Mesendoderm (in vitro differentiated cells): ENCODE results near the gene CHST11.

Source experiments
- DNase-seq: peaks from one replicate; pipeline ENCODE4 v3.0.0; 2013
- H2AK5ac ChIP-seq: 2 replicates; pipeline ENCODE4 v1.6.1; 2013; ENCODE audit warnings: low read length, inconsistent platforms
- H2BK120ac ChIP-seq: 2 replicates; pipeline ENCODE4 v1.6.1; 2013; ENCODE audit warnings: low read depth, mild to moderate bottlenecking, low read length, moderate library complexity, mixed read lengths
- H2BK15ac ChIP-seq: replicated peaks from 2 replicates; pipeline ENCODE4 v1.6.1; 2013; ENCODE audit warnings: low read depth, mild to moderate bottlenecking, moderate library complexity
- H2BK5ac ChIP-seq: 2 replicates; pipeline ENCODE4 v1.6.1; 2013; ENCODE audit warnings: low read length, inconsistent platforms
- H3K18ac ChIP-seq: 2 replicates; pipeline ENCODE4 v1.6.1; 2013; ENCODE audit warnings: mild to moderate bottlenecking, low read length, mixed read lengths
- H3K23ac ChIP-seq: one replicate; pipeline ENCODE4 v1.6.1; 2013; ENCODE audit warnings: low read length
- H3K27ac ChIP-seq: 2 replicates; pipeline ENCODE4 v1.5.1; 2013; ENCODE audit warnings: low read depth, mild to moderate bottlenecking, inconsistent platforms, low read length, moderate library complexity
- H3K27me3 ChIP-seq: 2 replicates; pipeline ENCODE4 v1.6.1; 2013; ENCODE audit warnings: low read length, control low read depth, mild to moderate bottlenecking, inconsistent platforms; ENCODE audit not compliant: insufficient read depth, poor library complexity
- H3K36me3 ChIP-seq: 2 replicates; pipeline ENCODE4 v1.6.1; 2013; ENCODE audit warnings: low read length, inconsistent platforms; ENCODE audit not compliant: control insufficient read depth, insufficient read depth
- H3K4ac ChIP-seq: one replicate; pipeline ENCODE4 v1.6.1; 2013; ENCODE audit warnings: low read depth, mild to moderate bottlenecking, low read length, moderate library complexity
- H3K4me1 ChIP-seq: 2 replicates; pipeline ENCODE4 v1.6.1; 2013; ENCODE audit warnings: low read depth, low read length, inconsistent platforms; ENCODE audit not compliant: control insufficient read depth
- H3K4me2 ChIP-seq: 2 replicates; pipeline ENCODE4 v1.6.1; 2013; ENCODE audit warnings: low read length
- H3K4me3 ChIP-seq: 2 replicates; pipeline ENCODE4 v1.5.1; 2013; ENCODE audit warnings: mild to moderate bottlenecking, low read length
- H3K56ac ChIP-seq: one replicate; pipeline ENCODE4 v1.6.1; 2013; ENCODE audit warnings: low read length
- H3K79me1 ChIP-seq: 2 replicates; pipeline ENCODE4 v1.6.1; 2013; ENCODE audit warnings: low read length, inconsistent platforms
- H3K79me2 ChIP-seq: 2 replicates; pipeline ENCODE4 v1.6.1; 2013; ENCODE audit warnings: mild to moderate bottlenecking, low read length; ENCODE audit not compliant: control insufficient read depth, insufficient read depth
- H3K9ac ChIP-seq: 2 replicates; pipeline ENCODE4 v1.6.1; 2013; ENCODE audit warnings: low read length, inconsistent platforms
- H4K5ac ChIP-seq: one replicate; pipeline ENCODE4 v1.6.1; 2013; ENCODE audit warnings: low read length
- H4K8ac ChIP-seq: one replicate; pipeline ENCODE4 v1.6.1; 2013; ENCODE audit warnings: low read depth, mild to moderate bottlenecking, control low read depth, low read length, moderate library complexity
- WGBS: extraction: QIAGEN DNeasy Blood & Tissue Kit; methylation state at CpG from one replicate; pipeline ENCODE4 v1.1.7; 2013; ENCODE audit warnings: low lambda C conversion rate, missing lambda C conversion rate; ENCODE audit not compliant: insufficient coverage; ENCODE audit errors: extremely low coverage; 5-methylcytosine and 5-hydroxymethylcytosine counted together

The CHST11 gene

GRCh38 chr12:104508752-104509446, 52.2 kb downstream of the CHST11 start:
- H3K4ac ChIP-seq = no peak overlapping the region
- H3K9ac ChIP-seq = no peak overlapping the region
- no peak overlapping the region for H2AK5ac ChIP-seq
- H3K4me2 ChIP-seq = no peak overlapping the region
- no CpG with 5 or more reads among the region's 2 CpGs for WGBS
- H3K27me3 ChIP-seq = no peaks in the 10 kb centered on the region
- H3K79me1 ChIP-seq = no peaks in the 10 kb centered on the region
- H3K23ac ChIP-seq = no peak overlapping the region
- H3K27ac ChIP-seq = no peak overlapping the region
- H2BK120ac ChIP-seq = no peak overlapping the region
- no peak overlapping the region for H4K8ac ChIP-seq
- no peak overlapping the region for H3K4me3 ChIP-seq
- H2BK15ac ChIP-seq = no peak overlapping the region
- H3K36me3 ChIP-seq = no peaks in the 10 kb centered on the region
- DNase-seq = no peak
- H4K5ac ChIP-seq = no peak overlapping the region
- peaks cover 11% of the 10 kb centered on the region for H3K4me1 ChIP-seq
- H3K79me2 ChIP-seq = no peaks in the 10 kb centered on the region
- H2BK5ac ChIP-seq = no peak overlapping the region
- H3K56ac ChIP-seq = no peak overlapping the region
- H3K18ac ChIP-seq = no peak overlapping the region

DNA sequence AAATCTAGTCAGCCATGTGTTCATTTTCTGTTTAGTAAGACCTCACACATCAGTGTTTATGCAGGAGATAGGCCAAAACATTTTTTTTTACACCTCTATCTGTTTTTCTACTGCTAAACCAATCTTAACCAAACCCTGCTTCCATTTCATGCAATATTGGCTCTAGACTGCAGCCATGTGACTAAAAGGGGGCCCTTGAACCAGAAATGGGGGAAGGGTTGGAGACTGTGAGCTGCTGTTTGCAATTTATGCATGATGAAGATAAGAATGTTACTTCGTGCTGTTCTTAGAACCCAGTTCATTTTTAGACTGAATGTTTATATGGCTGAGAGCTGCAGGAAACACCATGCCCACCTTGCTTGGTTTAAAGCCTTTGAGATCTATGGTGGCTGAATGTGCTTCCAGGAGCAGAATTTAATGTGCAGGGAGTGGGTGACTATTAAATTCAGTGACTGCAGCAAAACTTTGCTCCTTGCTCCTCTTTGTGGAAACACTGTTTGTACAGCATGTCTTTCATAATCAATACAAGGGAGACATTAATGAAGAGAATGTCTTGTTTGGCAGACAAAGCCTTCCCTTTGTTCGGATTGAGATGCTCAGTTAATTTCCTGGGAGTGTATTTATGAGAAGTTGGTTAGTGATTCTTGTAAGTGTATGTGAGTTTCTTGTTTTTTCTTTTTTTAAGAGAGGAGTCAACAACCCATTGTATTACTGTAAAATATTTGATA, 53.6 kb downstream of the CHST11 start:
- Histone ChIP-seq H4K8ac (no peak overlapping the region), H3K27ac (no peak overlapping the region), H2BK15ac (no peak overlapping the region), H3K56ac (no peak overlapping the region), H4K5ac (no peak overlapping the region), H3K18ac (no peak overlapping the region), H2AK5ac (no peak overlapping the region), H3K4me3 (no peak overlapping the region), H3K4ac (no peak overlapping the region), H3K36me3 (no peaks in the 10 kb centered on the region), H3K4me1 (peaks cover 9% of the 10 kb centered on the region), H3K9ac (no peak overlapping the region), H3K79me2 (no peaks in the 10 kb centered on the region), H3K27me3 (no peaks in the 10 kb centered on the region), H3K23ac (no peak overlapping the region), H2BK5ac (no peak overlapping the region), H3K4me2 (no peak overlapping the region), H3K79me1 (no peaks in the 10 kb centered on the region), H2BK120ac (no peak overlapping the region)
- WGBS = no CpG with 5 or more reads among the region's 2 CpGs
- no peak for DNase-seq

DNA sequence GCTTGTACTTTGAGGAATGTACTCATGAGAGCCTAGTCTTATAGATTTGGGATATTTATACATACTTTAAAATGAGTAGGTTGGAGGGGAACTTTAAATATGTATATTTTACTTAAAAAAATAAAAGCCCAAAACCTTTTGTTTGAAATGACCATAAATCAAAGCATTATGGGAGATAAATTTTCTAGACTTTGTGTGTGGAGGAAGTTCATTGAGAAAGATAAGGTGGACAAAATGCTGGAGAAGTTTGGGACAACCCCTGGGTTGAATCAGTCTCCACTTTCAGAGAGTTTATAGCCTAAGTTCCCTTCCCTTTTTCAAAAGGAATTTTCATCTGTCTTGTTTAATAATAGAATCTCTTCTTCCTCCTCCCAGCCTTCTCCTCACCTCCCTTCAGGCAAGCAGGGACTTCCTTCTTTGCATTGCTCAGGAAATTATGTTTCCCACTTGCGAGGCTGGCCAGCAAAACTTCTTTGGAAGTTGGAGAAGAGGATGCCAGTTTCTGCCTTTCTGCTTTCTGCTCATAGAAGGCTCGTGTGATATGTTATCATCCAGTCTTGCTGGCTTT, 54.2 kb downstream of the CHST11 start:
- H3K27ac ChIP-seq = no peak overlapping the region
- H3K4ac ChIP-seq = no peak overlapping the region
- no peak overlapping the region for H3K9ac ChIP-seq
- no peaks in the 10 kb centered on the region for H3K79me1 ChIP-seq
- DNase-seq = no peak
- H4K5ac ChIP-seq = no peak overlapping the region
- H3K56ac ChIP-seq = no peak overlapping the region
- no peaks in the 10 kb centered on the region for H3K27me3 ChIP-seq
- H3K23ac ChIP-seq = no peak overlapping the region
- no peak overlapping the region for H3K4me3 ChIP-seq
- no peak overlapping the region for H2BK5ac ChIP-seq
- H3K36me3 ChIP-seq = no peaks in the 10 kb centered on the region
- H4K8ac ChIP-seq = no peak overlapping the region
- H3K4me1 ChIP-seq = peaks cover 9% of the 10 kb centered on the region
- WGBS = no CpG with 5 or more reads among the region's 2 CpGs
- no peak overlapping the region for H2BK120ac ChIP-seq
- no peak overlapping the region for H3K18ac ChIP-seq
- no peaks in the 10 kb centered on the region for H3K79me2 ChIP-seq
- H2BK15ac ChIP-seq = no peak overlapping the region
- H2AK5ac ChIP-seq = no peak overlapping the region
- no peak overlapping the region for H3K4me2 ChIP-seq

DNA sequence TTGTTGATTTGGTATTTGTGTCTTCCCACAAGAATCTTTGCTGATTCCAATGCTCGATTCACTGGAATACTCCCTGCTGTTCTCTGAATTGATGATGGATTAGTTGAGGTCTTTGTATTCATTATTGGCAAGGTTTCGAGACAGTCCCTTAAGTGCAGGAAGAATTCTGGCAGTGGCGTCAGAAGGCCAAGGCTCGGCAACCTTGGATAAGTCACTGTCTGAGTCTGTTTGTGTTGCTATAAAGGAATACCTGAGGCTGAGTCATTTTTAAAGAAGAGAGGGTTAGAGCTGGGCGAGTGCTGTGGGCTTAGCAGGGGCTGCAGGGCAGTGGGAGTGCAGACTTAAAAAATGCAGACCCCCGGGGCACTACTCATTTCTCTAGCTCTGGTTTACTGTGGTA, 56.9 kb downstream of the CHST11 start:
- H2BK5ac ChIP-seq = no peak overlapping the region
- H4K5ac ChIP-seq = no peak overlapping the region
- H2BK15ac ChIP-seq = no peak overlapping the region
- no peaks in the 10 kb centered on the region for H3K36me3 ChIP-seq
- no peak overlapping the region for H3K4me2 ChIP-seq
- H2BK120ac ChIP-seq = no peak overlapping the region
- no peak overlapping the region for H3K18ac ChIP-seq
- no peak overlapping the region for H3K23ac ChIP-seq
- peaks cover 3% of the 10 kb centered on the region for H3K4me1 ChIP-seq
- H3K56ac ChIP-seq = no peak overlapping the region
- no peak overlapping the region for H4K8ac ChIP-seq
- DNase-seq = peak; percentile 65
- no peaks in the 10 kb centered on the region for H3K79me1 ChIP-seq
- H3K9ac ChIP-seq = no peak overlapping the region
- no CpG with 5 or more reads among the region's 6 CpGs for WGBS
- H3K27ac ChIP-seq = peak overlapping the region; percentile 72
- no peak overlapping the region for H3K4ac ChIP-seq
- no peaks in the 10 kb centered on the region for H3K27me3 ChIP-seq
- H2AK5ac ChIP-seq = no peak overlapping the region
- H3K79me2 ChIP-seq = no peaks in the 10 kb centered on the region
- no peak overlapping the region for H3K4me3 ChIP-seq

DNA sequence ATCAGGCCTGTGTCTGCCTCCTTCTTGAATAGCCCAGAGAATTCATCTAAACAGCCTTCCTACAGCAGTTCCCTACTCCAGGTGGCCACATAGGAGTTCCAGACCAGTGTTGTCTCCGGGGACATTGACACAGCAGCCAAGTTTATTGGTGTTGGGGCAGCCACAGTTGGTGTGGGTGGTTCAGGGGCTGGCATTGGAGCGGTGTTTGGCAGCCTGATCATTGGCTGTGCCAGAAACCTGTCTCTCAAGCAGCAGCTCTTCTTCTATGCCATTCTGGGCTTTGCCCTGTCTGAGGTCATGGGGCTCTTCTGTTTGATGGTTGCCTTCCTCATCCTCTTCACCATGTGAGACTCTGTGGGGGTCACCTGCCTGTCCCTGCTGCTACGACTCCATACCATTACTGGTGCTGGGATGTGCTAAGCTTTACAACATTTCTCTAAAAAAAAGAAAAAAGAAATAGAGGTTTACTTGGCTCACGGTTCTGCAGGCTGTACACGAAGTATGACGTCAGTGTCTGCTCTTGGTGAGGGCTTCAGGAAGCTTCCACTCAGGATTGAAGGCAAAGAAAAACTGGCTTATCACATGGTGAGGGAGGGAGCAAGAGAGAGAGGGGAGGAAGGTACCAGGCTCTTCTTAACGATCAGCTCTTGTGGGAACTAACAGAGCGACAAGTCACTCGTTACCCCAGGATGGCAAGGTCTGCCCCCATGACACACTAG, 57.5 kb downstream of the CHST11 start:
- Histone ChIP-seq H3K4me3 (no peak overlapping the region), H3K18ac (no peak overlapping the region), H3K23ac (no peak overlapping the region), H4K8ac (no peak overlapping the region), H2AK5ac (no peak overlapping the region), H3K79me1 (no peaks in the 10 kb centered on the region), H4K5ac (no peak overlapping the region), H3K79me2 (no peaks in the 10 kb centered on the region), H3K27me3 (no peaks in the 10 kb centered on the region), H3K4me1 (peaks cover 3% of the 10 kb centered on the region), H3K56ac (no peak overlapping the region), H3K36me3 (no peaks in the 10 kb centered on the region), H3K27ac (peak overlapping the region; percentile 72), H3K4me2 (no peak overlapping the region), H3K9ac (no peak overlapping the region), H2BK15ac (no peak overlapping the region), H3K4ac (no peak overlapping the region), H2BK5ac (no peak overlapping the region), H2BK120ac (no peak overlapping the region)
- WGBS = no CpG with 5 or more reads among the region's 9 CpGs
- DNase-seq = no peak
